Activated CD4-positive, alpha-beta memory T cell treated with anti-CD3 and anti-CD28 coated beads for 36 hours (primary cell): ENCODE results near the gene CAND1. TPM values are rescaled to one million over a fixed set of nuclear protein-coding genes. Genes with fewer than 3 reads are reported as not detected.

Experiments used
- CTCF ChIA-PET: fragments of 350-600 bp; sonication (Branson Sonifier 250); formaldehyde crosslinking; loops from one replicate; lab custom pipeline; 2021; ENCODE audit warnings: antibody characterized with exemption, inconsistent platforms; lab: Charles Lee
- POLR2A ChIA-PET: fragments of 350-600 bp; sonication (Branson Sonifier 250); formaldehyde crosslinking; loops from one replicate; lab custom pipeline; 2021; ENCODE audit warnings: antibody characterized with exemption; lab: Charles Lee
- DNase-seq: peaks from one replicate; pipeline ENCODE4 v3.0.0-alpha.2; 2020
- H3K27ac Mint-ChIP-seq: one replicate; pipeline ENCODE4 v1.8.0; 2021; ENCODE audit warnings: mixed read lengths
- H3K27me3 Mint-ChIP-seq: one replicate; pipeline ENCODE4 v1.8.0; 2021; ENCODE audit warnings: mixed read lengths
- H3K36me3 Mint-ChIP-seq: one replicate; pipeline ENCODE4 v1.8.0; 2021; ENCODE audit warnings: mixed read lengths
- H3K4me1 Mint-ChIP-seq: one replicate; pipeline ENCODE4 v1.8.0; 2021; ENCODE audit warnings: low read depth, mixed read lengths
- H3K4me3 Mint-ChIP-seq: one replicate; pipeline ENCODE4 v1.8.0; 2021; ENCODE audit warnings: mild to moderate bottlenecking, mixed read lengths
- H3K9me3 Mint-ChIP-seq: one replicate; pipeline ENCODE4 v1.8.0; 2021; ENCODE audit warnings: mixed read lengths
- intact Hi-C: fragments of 100-400 bp; cut with micrococcal nuclease; formaldehyde crosslinking; loops from one replicate; pipeline ENCODE4 v1.15.1; 2023
- total RNA-seq, 2 experiments: library from RNA; stranded (reverse); gene quantifications; one replicate each; pipeline ENCODE4 v1.2.3, GENCODE V29; 2021

Gene CAND1
- total RNA-seq, 2 experiments from 2014 or later = 213 to 219 TPM

DNA sequence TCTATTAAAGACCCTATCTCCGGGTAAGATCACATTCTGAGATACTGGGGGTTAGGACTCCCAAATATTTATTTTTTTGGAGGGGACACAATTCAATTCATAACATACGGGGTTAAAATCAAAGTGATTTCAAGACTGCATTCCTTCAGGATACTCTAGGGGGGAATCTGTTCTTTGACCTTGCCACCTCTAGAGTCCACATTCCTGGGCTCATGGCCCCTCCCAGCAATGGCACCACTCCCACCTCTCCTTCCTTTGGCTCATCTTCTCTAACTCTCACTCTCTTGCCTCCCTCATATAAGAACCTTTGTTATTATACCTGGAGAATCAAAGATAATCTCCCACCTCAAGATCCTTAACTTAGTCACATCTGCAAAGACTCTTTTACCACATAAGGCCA, 79.5 kb downstream of the CAND1 start:
- Mint-ChIP-seq H3K27ac (no peak overlapping the region), H3K27me3 (no peaks in the 10 kb centered on the region), H3K4me1 (peaks cover 11% of the 10 kb centered on the region), H3K9me3 (peaks cover 20% of the 10 kb centered on the region), H3K36me3 (peaks cover 8% of the 10 kb centered on the region), H3K4me3 (no peak overlapping the region)
- intact Hi-C loops = no loop called here
- DNase-seq = no peak
- CTCF ChIA-PET = no interaction called here
- POLR2A ChIA-PET = no interaction called here

DNA sequence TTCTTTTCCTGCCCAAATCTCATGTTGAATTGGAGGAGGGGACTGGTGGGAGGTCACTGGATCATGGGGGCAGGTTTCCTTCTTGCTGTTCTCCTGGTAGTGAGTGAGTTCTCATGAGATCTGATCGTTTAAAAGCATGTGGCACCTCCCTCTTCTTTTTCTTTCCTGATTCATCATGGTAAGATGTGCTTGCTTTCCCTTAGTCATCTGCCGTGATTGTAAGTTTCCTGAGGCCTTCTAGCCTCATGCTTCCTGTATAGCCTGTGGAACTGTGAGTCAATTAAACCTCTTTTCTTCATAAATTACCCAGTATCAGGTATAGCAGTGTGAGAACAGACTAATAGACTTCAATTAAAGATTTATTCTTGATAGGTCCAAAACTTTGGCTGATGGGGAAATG, 83.5 kb downstream of the CAND1 start:
- CTCF ChIA-PET = interaction anchor here (0.8 to 2.5 kb wide), 2 partner anchors 88 to 590 kb away, joined by 4 to 23 read pairs; no protein-coding TSS in a partner anchor
- no peak overlapping the region for H3K4me3 Mint-ChIP-seq
- peaks cover 35% of the 10 kb centered on the region for H3K4me1 Mint-ChIP-seq
- no peak for DNase-seq
- no peak overlapping the region for H3K27ac Mint-ChIP-seq
- intact Hi-C loops = loop anchor here (10.0 kb wide), 3 partner anchors 342 to 962 kb away; partner anchors contain the start of gene IFNG
- H3K36me3 Mint-ChIP-seq = no peaks in the 10 kb centered on the region
- peaks cover 8% of the 10 kb centered on the region for H3K9me3 Mint-ChIP-seq
- H3K27me3 Mint-ChIP-seq = no peaks in the 10 kb centered on the region
- POLR2A ChIA-PET = no interaction called here

DNA sequence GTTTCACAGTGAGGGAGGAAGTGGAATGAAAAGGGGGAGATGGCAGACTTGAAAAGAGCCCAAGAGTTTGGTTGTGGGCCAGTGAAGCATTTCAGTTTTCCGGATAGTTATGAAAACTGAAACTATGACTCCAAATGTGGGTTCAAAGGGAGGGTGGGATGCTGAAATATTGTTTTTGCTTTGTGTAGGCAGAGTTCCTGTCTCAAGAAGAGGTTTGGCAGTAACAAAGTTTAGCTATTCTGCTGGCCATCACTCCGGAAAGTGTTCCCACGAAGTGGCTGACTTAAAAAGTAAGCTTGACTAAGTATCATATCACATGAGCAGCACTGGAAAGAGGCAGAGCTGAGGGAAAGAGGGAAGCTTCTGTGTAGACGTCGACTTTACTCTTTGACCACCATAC, 85.2 kb downstream of the CAND1 start:
- H3K4me1 Mint-ChIP-seq = peaks cover 35% of the 10 kb centered on the region
- peaks cover 8% of the 10 kb centered on the region for H3K9me3 Mint-ChIP-seq
- no peaks in the 10 kb centered on the region for H3K36me3 Mint-ChIP-seq
- DNase-seq = peak; percentile 18
- no peaks in the 10 kb centered on the region for H3K27me3 Mint-ChIP-seq
- no peak overlapping the region for H3K4me3 Mint-ChIP-seq
- intact Hi-C loops = loop anchor here (2.0 to 10.0 kb wide), 4 partner anchors 86 to 960 kb away; partner anchors contain the start of gene IFNG
- H3K27ac Mint-ChIP-seq = no peak overlapping the region
- ChIA-PET POLR2A (no interaction called here), CTCF (interaction anchor here (0.7 to 7.5 kb wide), 14 partner anchors 17 to 869 kb away, joined by 3 to 130 read pairs (median 4); partner anchors contain the start of gene CAND1)

DNA sequence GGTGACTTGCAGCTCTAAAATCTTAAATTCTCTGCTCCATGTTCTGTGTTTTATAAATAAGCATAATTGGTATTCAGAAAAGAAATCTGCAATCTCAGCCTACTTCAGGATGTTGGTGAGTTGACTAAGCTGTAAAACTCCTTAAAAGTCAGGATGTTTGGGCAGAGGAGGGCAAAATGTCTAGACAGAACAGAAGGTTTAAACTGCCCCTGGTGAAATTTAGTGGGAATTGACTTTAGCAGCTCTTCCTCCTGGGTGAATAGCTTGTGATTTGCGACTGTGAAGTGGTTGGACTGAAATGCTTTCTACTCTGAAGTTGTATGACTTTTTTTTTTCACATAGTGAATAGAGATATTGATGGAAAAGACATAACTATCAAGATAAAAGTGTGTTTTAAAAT, 85.8 kb downstream of the CAND1 start:
- Mint-ChIP-seq H3K4me1 (peaks cover 35% of the 10 kb centered on the region), H3K27ac (no peak overlapping the region)

DNA sequence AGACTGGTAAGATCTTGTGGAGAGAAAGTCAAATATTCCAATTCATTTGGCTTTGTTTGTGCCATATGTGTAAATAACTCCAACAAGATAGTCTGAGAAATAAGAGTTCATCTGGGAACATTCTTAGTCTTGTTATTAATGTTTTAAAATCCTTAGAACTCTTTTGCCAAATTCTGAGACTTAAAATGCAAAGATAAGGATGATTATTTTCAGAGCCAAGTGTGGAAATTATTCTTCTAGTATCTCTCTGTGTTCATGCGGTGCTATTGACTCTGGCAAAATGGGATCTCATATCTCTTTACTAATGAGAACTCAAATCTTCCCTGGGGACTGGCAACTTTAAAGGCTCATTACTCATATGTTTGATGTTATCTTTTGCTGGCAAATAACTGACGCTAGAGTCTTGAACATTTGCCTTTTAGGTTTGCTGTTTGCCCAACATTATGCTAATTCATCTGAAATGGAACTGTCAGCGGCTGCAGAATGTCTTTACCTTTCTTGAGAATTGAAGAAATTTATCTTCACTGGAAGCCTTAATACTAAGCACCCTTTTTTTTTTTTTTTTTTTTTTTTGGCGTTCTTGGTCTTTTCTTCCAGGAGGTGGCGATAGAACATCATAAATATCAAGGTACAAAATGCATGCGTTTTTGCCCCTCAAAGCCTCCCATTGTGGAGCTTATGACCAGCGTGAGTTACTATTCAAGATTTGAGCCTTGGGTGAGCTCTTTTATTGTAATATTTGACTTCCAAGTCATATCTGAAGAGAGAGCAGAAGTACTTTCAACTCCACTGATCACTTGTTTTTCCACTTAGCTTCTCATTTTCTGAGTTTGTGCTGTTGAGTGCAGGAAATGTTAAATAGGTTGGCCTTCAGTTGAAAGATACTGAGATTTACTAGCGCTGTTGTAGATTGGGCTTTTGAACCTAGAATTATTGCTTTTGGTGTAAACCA, 86.5 kb downstream of the CAND1 start:
- intact Hi-C loops = loop anchor here (1.0 to 10.0 kb wide), 7 partner anchors 85 to 959 kb away; partner anchors contain the start of gene IFNG
- no peak overlapping the region for H3K4me3 Mint-ChIP-seq

More for the DNA sequence above, 85.8 kb downstream of the CAND1 start:
- Mint-ChIP-seq H3K9me3 (peaks cover 8% of the 10 kb centered on the region), H3K4me3 (no peak overlapping the region), H3K27me3 (no peaks in the 10 kb centered on the region), H3K36me3 (no peaks in the 10 kb centered on the region)
- ChIA-PET CTCF (interaction anchor here (0.7 to 7.5 kb wide), 15 partner anchors 11 to 868 kb away, joined by 3 to 130 read pairs (median 4); partner anchors contain the start of gene CAND1), POLR2A (no interaction called here)
- intact Hi-C loops = loop anchor here (2.0 to 10.0 kb wide), 6 partner anchors 86 to 960 kb away; partner anchors contain the start of gene IFNG
- no peak for DNase-seq

DNA sequence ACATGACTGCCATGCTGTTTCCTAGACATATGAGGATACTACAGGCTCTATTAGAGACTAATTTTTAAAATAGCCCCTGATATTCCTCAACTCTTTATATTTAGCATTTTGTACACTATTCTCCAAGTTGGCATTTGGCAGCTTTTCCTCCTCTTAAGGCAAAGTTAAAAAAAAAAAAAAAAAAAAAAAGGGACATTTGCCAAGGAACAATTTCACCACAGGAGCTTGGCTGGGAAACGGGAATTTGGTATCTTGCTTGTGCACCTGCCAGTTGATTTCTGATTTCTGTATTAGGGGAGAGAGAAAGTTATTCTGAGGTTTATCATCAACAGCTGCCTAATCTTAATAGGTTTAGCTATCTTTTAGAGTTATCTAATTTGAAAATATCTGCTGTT, 87.2 kb downstream of the CAND1 start:
- POLR2A ChIA-PET = interaction anchor here (0.7 to 1.6 kb wide), 3 partner anchors 15 to 83 kb away, joined by 3 to 5 read pairs (median 4); no protein-coding TSS in a partner anchor
- Mint-ChIP-seq H3K36me3 (no peaks in the 10 kb centered on the region), H3K4me1 (peaks cover 35% of the 10 kb centered on the region), H3K4me3 (no peak overlapping the region), H3K27me3 (no peaks in the 10 kb centered on the region), H3K27ac (no peak overlapping the region), H3K9me3 (peaks cover 8% of the 10 kb centered on the region)
- DNase-seq = no peak
- CTCF ChIA-PET = interaction anchor here (0.6 to 7.5 kb wide), 33 partner anchors 14 to 1247 kb away, joined by 3 to 130 read pairs (median 4); no protein-coding TSS in a partner anchor
- intact Hi-C loops = loop anchor here (1.0 to 10.0 kb wide), 6 partner anchors 296 to 958 kb away; partner anchors contain the start of gene IFNG

More for the DNA sequence above, 86.5 kb downstream of the CAND1 start:
- ChIA-PET CTCF (interaction anchor here (0.6 to 7.5 kb wide), 38 partner anchors 11 to 1247 kb away, joined by 3 to 130 read pairs (median 4); partner anchors contain the start of gene CAND1), POLR2A (interaction anchor here (0.6 to 1.6 kb wide), 2 partner anchors 16 to 1298 kb away, joined by 3 to 4 read pairs; no protein-coding TSS in a partner anchor)
- Mint-ChIP-seq H3K27me3 (no peaks in the 10 kb centered on the region), H3K9me3 (peaks cover 8% of the 10 kb centered on the region), H3K4me1 (peaks cover 35% of the 10 kb centered on the region), H3K27ac (no peak overlapping the region), H3K36me3 (no peaks in the 10 kb centered on the region)
- peak; percentile 11 for DNase-seq

DNA sequence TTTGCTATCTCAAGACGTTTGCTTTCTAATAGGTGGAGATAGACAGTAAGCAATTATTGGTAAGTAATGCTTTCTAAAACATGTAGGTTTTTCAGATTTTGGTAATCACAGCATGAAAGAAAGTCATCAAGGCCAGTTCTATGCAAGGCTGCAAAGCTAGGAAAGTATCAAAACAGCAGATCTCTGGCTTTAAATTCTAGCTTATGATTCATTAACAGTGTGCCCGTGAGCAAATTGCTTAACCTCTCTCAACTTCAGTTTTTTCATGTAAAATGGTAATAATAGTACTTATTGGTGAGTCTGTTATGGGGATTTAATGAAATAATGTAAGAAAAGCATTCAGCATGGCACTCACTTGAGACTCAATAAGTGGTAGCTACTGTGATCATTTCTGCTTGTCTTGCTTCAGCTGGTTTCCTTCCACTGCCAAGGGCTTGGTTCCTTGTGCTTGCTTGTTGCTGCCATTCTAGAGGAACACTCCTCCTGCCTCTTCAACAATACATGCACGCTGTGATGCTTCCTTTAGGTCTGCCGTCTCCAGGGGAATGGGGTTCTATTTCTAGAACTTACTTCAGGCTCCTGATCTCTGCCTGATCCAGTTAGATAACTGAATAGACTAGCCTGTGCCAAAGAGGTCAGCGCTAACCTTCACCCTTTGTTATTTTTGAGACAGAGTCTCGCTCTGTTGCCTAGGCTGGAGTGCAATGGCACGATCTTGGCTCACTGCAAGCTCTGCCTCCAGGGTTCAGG, 88.4 kb downstream of the CAND1 start:
- no peak for DNase-seq
- CTCF ChIA-PET = interaction anchor here (0.6 to 7.5 kb wide), 6 partner anchors 13 to 801 kb away, joined by 3 to 130 read pairs (median 8); no protein-coding TSS in a partner anchor
- POLR2A ChIA-PET = no interaction called here
- Mint-ChIP-seq H3K4me1 (peaks cover 34% of the 10 kb centered on the region), H3K27me3 (no peaks in the 10 kb centered on the region), H3K9me3 (peaks cover 13% of the 10 kb centered on the region), H3K36me3 (no peaks in the 10 kb centered on the region), H3K4me3 (no peak overlapping the region), H3K27ac (no peak overlapping the region)
- intact Hi-C loops = loop anchor here (5.0 to 10.0 kb wide), 5 partner anchors 295 to 957 kb away; partner anchors contain the start of gene IFNG

DNA sequence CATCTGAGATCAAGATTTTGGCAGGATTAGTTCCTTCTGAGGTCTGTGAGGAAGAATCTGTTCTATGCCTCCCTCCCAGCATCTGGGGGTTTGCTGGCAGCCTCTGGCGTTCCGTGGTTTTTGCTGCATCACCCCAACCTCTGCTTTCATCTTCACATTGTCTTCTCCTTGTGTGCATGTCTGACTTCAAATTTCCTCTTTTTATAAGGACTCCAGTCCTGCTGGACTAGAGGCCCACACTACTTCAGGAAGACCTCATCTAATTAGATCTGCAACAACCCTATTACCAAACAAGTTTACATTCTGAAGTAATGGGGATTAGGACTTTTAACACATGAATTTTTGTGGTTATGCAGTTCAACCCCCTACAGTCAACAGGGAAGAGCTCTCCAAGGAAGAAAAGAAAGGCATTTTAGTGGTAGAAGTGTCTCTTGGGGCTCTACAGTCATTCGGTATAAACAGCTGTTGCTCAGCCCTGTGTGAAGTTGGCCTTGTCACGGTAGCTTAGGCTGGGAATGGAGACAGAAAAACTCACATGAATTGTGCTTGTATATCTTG, 89.7 kb downstream of the CAND1 start:
- no peak for DNase-seq
- POLR2A ChIA-PET = no interaction called here
- Mint-ChIP-seq H3K4me1 (peaks cover 24% of the 10 kb centered on the region), H3K27me3 (no peaks in the 10 kb centered on the region), H3K4me3 (no peak overlapping the region), H3K27ac (no peak overlapping the region), H3K36me3 (no peaks in the 10 kb centered on the region), H3K9me3 (peaks cover 6% of the 10 kb centered on the region)
- intact Hi-C loops = loop anchor here (5.0 to 10.0 kb wide), 5 partner anchors 293 to 956 kb away; partner anchors contain the start of gene IFNG
- CTCF ChIA-PET = interaction anchor here (1.1 to 7.5 kb wide), 2 partner anchors 198 to 582 kb away, joined by 3 to 130 read pairs; no protein-coding TSS in a partner anchor

DNA sequence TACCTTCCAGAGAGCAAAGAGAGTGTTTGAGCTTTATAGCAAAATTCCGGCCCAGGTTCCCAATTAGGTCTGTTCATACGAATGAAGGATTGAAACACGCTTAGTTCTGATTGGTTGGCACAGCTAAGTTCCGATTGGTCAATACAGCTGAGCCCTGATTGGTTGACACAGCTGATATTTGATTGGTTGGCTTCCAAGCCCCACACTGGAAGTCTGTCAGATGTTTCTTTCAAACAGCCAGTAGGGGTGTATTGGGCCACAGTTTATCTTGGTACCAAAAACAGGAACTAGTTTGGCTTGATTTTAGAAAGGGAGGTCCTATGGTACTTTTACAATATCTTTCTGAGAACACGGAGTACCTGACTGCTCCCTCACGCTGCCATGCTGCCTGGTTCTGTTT, 93.4 kb downstream of the CAND1 start:
- Mint-ChIP-seq H3K4me1 (no peaks in the 10 kb centered on the region), H3K4me3 (no peak overlapping the region), H3K9me3 (peaks cover 6% of the 10 kb centered on the region), H3K36me3 (no peaks in the 10 kb centered on the region), H3K27ac (no peak overlapping the region), H3K27me3 (no peaks in the 10 kb centered on the region)
- CTCF ChIA-PET = no interaction called here
- no peak for DNase-seq
- POLR2A ChIA-PET = no interaction called here
- intact Hi-C loops = no loop called here

DNA sequence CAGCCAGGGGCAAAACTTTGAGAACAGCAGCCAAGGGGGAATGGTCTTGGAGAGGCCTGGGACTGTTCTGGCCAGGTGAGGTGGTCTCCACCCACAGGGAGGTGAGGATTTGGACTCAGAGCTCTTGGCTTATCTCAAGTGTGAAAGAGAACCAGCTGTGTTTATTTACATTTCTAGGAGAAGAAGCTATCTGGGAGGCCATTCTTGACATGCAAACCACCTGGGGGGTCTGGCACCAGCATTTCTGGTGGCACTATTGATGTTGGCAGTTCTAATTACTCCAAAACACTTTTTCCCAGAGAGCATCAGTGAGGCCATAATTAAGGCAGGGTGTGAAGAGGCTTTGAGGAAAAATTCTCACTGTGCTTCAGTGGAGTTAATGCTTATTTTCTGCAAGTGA, 95.1 kb downstream of the CAND1 start:
- no peak for DNase-seq
- no peaks in the 10 kb centered on the region for H3K27me3 Mint-ChIP-seq
- H3K27ac Mint-ChIP-seq = no peak overlapping the region
- no peaks in the 10 kb centered on the region for H3K4me1 Mint-ChIP-seq
- H3K4me3 Mint-ChIP-seq = no peak overlapping the region
- H3K9me3 Mint-ChIP-seq = peaks cover 6% of the 10 kb centered on the region
- ChIA-PET POLR2A (no interaction called here), CTCF (no interaction called here)
- intact Hi-C loops = no loop called here
- H3K36me3 Mint-ChIP-seq = no peaks in the 10 kb centered on the region

DNA sequence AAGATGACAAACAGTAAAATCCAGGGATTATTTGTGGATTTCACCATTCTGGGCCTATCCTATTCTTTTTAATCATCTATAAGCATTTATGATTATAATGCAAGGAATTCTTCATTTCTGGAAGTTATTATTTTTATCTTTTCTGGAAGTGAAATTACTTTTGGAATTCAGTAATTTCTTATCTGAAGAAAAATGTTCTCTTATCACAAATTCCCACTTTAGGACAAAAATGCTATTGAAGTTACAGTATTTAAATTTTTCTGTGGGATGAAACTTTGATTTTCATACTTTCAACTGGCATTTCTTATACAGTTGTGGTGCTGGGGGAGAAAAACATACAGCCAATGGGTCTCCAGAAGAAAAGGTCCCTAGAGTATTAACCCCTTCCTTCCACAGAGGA, 96.0 kb downstream of the CAND1 start:
- intact Hi-C loops = no loop called here
- Mint-ChIP-seq H3K9me3 (peaks cover 6% of the 10 kb centered on the region), H3K36me3 (no peaks in the 10 kb centered on the region), H3K4me1 (no peaks in the 10 kb centered on the region), H3K4me3 (no peak overlapping the region), H3K27me3 (no peaks in the 10 kb centered on the region), H3K27ac (no peak overlapping the region)
- no peak for DNase-seq
- ChIA-PET CTCF (no interaction called here), POLR2A (no interaction called here)
